ENCODE measurements around the gene SERINC2. TPM values are rescaled to one million over a fixed set of nuclear protein-coding genes. Genes with fewer than 3 reads are reported as not detected.

The SERINC2 gene
- total and polyA plus RNA-seq, 9 of the 15 experiments (the other 6 are each of a cell fraction or from before 2014, with no cell fraction given) = 0.07 to 1.2 (median 0.70) TPM; not detected in 2

DNA sequence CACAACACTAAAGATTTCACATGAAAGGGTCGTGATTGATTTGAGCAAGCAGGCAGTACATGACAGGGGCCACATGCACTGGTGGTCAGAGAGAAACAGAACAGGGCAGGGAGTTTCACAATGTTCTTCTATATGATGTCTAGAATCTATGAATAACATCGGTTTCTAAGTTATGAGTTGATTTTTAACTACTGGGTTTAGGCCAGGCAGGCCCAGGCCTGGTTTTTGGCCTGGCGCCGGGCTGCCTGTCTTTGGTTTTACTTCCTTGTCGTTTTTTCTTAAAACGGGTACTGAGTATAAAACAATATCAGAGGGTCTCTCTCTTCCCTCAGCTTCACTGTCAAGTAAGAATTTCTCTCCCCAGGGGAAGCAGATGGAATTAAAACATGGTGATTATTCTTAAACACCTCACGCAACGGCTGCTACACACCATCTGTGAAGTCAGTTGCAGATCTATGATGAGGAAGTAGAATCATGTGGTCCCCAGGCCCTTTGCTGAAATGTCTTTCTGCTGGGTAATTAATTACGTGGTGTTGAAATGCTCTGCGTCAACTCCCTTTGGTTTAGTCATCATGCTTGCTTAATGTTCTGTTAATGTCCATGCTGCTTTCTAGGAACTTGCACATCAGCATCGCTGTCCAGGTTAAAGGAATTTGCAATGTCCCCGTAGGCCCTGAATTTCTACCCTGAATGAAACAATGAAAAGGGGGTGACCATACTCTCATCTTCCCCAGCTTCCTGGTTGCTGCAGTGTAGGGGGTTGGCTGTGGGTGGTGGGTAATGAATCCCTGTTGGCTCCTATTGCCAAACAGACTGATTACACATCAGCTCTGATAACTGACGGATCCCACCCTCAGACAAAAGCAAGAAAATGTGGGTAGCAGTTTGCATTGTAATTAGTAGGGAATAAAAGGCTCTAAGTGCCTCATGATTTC is 70.3 kb downstream of the SERINC2 start (continued):
- no peak for TF ChIP-seq EGR1 (conservative IDR thresholded peaks at IDR 0.05)
- TF ChIP-seq, protein P1, sequence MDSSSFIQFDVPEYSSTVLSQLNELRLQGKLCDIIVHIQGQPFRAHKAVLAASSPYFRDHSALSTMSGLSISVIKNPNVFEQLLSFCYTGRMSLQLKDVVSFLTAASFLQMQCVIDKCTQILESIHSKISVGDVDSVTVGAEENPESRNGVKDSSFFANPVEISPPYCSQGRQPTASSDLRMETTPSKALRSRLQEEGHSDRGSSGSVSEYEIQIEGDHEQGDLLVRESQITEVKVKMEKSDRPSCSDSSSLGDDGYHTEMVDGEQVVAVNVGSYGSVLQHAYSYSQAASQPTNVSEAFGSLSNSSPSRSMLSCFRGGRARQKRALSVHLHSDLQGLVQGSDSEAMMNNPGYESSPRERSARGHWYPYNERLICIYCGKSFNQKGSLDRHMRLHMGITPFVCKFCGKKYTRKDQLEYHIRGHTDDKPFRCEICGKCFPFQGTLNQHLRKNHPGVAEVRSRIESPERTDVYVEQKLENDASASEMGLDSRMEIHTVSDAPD (CRISPR knock-in tag; IDR thresholded peaks at IDR 0.05) = no peak
- no peak for TF ChIP-seq HMG20B (CRISPR knock-in tag; IDR thresholded peaks at IDR 0.05)
- peak; percentile 53 for TF ChIP-seq ELF2 (CRISPR knock-in tag; IDR thresholded peaks at IDR 0.05)
- no peak for TF ChIP-seq SNIP1 (IDR thresholded peaks at IDR 0.05; ENCODE audit: low read depth)
- no peak for TF ChIP-seq ZBTB8A (IDR thresholded peaks at IDR 0.05; ENCODE audit: partially characterized antibody)
- TF ChIP-seq, protein P2, sequence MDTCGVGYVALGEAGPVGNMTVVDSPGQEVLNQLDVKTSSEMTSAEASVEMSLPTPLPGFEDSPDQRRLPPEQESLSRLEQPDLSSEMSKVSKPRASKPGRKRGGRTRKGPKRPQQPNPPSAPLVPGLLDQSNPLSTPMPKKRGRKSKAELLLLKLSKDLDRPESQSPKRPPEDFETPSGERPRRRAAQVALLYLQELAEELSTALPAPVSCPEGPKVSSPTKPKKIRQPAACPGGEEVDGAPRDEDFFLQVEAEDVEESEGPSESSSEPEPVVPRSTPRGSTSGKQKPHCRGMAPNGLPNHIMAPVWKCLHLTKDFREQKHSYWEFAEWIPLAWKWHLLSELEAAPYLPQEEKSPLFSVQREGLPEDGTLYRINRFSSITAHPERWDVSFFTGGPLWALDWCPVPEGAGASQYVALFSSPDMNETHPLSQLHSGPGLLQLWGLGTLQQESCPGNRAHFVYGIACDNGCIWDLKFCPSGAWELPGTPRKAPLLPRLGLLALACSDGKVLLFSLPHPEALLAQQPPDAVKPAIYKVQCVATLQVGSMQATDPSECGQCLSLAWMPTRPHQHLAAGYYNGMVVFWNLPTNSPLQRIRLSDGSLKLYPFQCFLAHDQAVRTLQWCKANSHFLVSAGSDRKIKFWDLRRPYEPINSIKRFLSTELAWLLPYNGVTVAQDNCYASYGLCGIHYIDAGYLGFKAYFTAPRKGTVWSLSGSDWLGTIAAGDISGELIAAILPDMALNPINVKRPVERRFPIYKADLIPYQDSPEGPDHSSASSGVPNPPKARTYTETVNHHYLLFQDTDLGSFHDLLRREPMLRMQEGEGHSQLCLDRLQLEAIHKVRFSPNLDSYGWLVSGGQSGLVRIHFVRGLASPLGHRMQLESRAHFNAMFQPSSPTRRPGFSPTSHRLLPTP (IDR thresholded peaks at IDR 0.05; ENCODE audit: borderline replicate concordance, extremely low read depth, insufficient read length) = no peak
- peak in 1 of 2 experiments; percentile 87; a peak in 2 of 4 replicates for TF ChIP-seq TEAD1 (CRISPR knock-in tag; IDR thresholded peaks at IDR 0.05)
- no peak for TF ChIP-seq ARNT (IDR thresholded peaks at IDR 0.05)
- TF ChIP-seq SMAD3 (CRISPR knock-in tag; conservative IDR thresholded peaks at IDR 0.05) = peak; percentile 36; the same call in 1 of the 2 replicates
- TF ChIP-seq BACH1 (tag; IDR thresholded peaks at IDR 0.05) = peak; percentile 78; the same call in 1 of the 2 replicates
- TF ChIP-seq ZNF766 (CRISPR knock-in tag; conservative IDR thresholded peaks at IDR 0.05) = peak; percentile 90
- TF ChIP-seq HSF4 (CRISPR knock-in tag; IDR thresholded peaks at IDR 0.05; ENCODE audit: borderline replicate concordance) = no peak
- TF ChIP-seq SMARCC2 (IDR thresholded peaks at IDR 0.05; ENCODE audit: low read depth) = peak; percentile 46; the same call in 1 of the 2 replicates
- TF ChIP-seq, protein P3, sequence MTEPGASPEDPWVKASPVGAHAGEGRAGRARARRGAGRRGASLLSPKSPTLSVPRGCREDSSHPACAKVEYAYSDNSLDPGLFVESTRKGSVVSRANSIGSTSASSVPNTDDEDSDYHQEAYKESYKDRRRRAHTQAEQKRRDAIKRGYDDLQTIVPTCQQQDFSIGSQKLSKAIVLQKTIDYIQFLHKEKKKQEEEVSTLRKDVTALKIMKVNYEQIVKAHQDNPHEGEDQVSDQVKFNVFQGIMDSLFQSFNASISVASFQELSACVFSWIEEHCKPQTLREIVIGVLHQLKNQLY (CRISPR knock-in tag; conservative IDR thresholded peaks at IDR 0.05) = no peak
- peak in 1 of 2 experiments; percentile 28; a peak in 2 of 4 replicates for TF ChIP-seq MAZ (CRISPR knock-in tag; conservative IDR thresholded peaks at IDR 0.05 in 1 of 2, IDR thresholded peaks at IDR 0.05 in 1 of 2)
- TF ChIP-seq U2AF1 (optimal IDR thresholded peaks at IDR 0.05; ENCODE audit: low read depth, low read length) = no peak
- no peak for TF ChIP-seq ILF3 (IDR thresholded peaks at IDR 0.05; ENCODE audit: borderline replicate concordance)
- TF ChIP-seq ESRRA (IDR thresholded peaks at IDR 0.05; ENCODE audit: borderline replicate concordance, low read depth) = peak; percentile 64; the same call in 1 of the 2 replicates
- no peak for TF ChIP-seq ZNF263 (CRISPR knock-in tag; IDR thresholded peaks at IDR 0.05; ENCODE audit: borderline replicate concordance)

Data from K562 (cell line).